IMR-90 (cell line): ENCODE data around the gene IL1R2. TPM values are rescaled to one million over a fixed set of nuclear protein-coding genes. Genes with fewer than 3 reads are reported as not detected.

Source experiments
- ATAC-seq: fragments of 200-7000 bp; cut with Tn5 transposase; 2 replicates; pipeline ENCODE4 v1.9.1; 2020; ENCODE audit warnings: low read depth, mild to moderate bottlenecking, moderate library complexity
- BruUV-seq: library from RNA; stranded (reverse); fragments of 400-500 nt; replicated peaks from 2 replicates; lab custom pipeline; 2021; lab: Mats Ljungman, UMichigan
- CTCF ChIA-PET: fragments of 300-600 bp; formaldehyde crosslinking; extraction: SDS; loops from one replicate; lab custom pipeline; 2021; ENCODE audit warnings: antibody characterized with exemption; lab: Yijun Ruan, JAX
- POLR2A ChIA-PET: fragments of 300-600 bp; sonication (Branson Sonifier 250); formaldehyde crosslinking; loops from one replicate; lab custom pipeline; 2022; ENCODE audit warnings: antibody characterized with exemption; ENCODE audit not compliant: unreplicated experiment; lab: Charles Lee
- DNase-seq: peaks from one replicate; pipeline ENCODE4 v3.0.0; 2013
- H2AFZ ChIP-seq: replicated peaks from 2 replicates; pipeline ENCODE3; 2013; ENCODE audit warnings: low read length, mild to moderate bottlenecking; ENCODE audit not compliant: poor library complexity
- H2AK5ac ChIP-seq: 2 replicates; pipeline ENCODE4 v1.6.1; 2013; ENCODE audit warnings: low read depth, low read length, inconsistent platforms
- H2AK9ac ChIP-seq: replicated peaks from 2 replicates; pipeline ENCODE3; 2013; ENCODE audit warnings: mild to moderate bottlenecking, low read depth, low read length, moderate library complexity; ENCODE audit not compliant: poor library complexity
- H2BK120ac ChIP-seq: 2 replicates; pipeline ENCODE4 v1.6.1; 2013; ENCODE audit warnings: low read depth, low read length, inconsistent platforms
- H2BK15ac ChIP-seq: 3 replicates; pipeline ENCODE4 v1.6.1; 2013; ENCODE audit warnings: low read depth, low read length, inconsistent platforms
- H2BK20ac ChIP-seq: 2 replicates; pipeline ENCODE4 v1.6.1; 2013; ENCODE audit warnings: low read depth, mild to moderate bottlenecking, inconsistent platforms, low read length, moderate library complexity
- H2BK5ac ChIP-seq: 2 replicates; pipeline ENCODE4 v1.6.1; 2013; ENCODE audit warnings: mild to moderate bottlenecking, low read depth, low read length, inconsistent platforms; ENCODE audit not compliant: poor library complexity, severe bottlenecking
- H3K14ac ChIP-seq: replicated peaks from 2 replicates; pipeline ENCODE4 v1.6.1; 2013; ENCODE audit warnings: low read depth, low read length, inconsistent platforms
- H3K18ac ChIP-seq: 2 replicates; pipeline ENCODE4 v1.6.1; 2013; ENCODE audit warnings: low read depth, low read length, control low read depth
- H3K23ac ChIP-seq: 2 replicates; pipeline ENCODE4 v1.6.1; 2013; ENCODE audit warnings: low read depth, low read length, inconsistent platforms
- H3K27ac ChIP-seq: 2 replicates; pipeline ENCODE4 v1.5.1; 2013; ENCODE audit warnings: mild to moderate bottlenecking, control low read depth, low read length; ENCODE audit not compliant: insufficient read depth
- H3K27me3 ChIP-seq: 2 replicates; pipeline ENCODE4 v1.6.1; 2013; ENCODE audit warnings: low read length; ENCODE audit not compliant: control insufficient read depth, insufficient read depth
- H3K36me3 ChIP-seq: 2 replicates; pipeline ENCODE4 v1.6.1; 2013; ENCODE audit warnings: low read length, mixed read lengths; ENCODE audit not compliant: control insufficient read depth, insufficient read depth
- H3K4ac ChIP-seq: 2 replicates; pipeline ENCODE4 v1.6.1; 2013; ENCODE audit warnings: low read depth, low read length, inconsistent platforms
- H3K4me1 ChIP-seq: 2 replicates; pipeline ENCODE4 v1.6.1; 2013; ENCODE audit warnings: low read length, mixed read lengths; ENCODE audit not compliant: control insufficient read depth, insufficient read depth
- H3K4me2 ChIP-seq: 2 replicates; pipeline ENCODE4 v1.6.1; 2013; ENCODE audit warnings: low read depth, mild to moderate bottlenecking, control low read depth, low read length, moderate library complexity
- H3K4me3 ChIP-seq: 2 replicates; pipeline ENCODE4 v1.5.1; 2013; ENCODE audit warnings: low read depth, mild to moderate bottlenecking, control low read depth, low read length, moderate library complexity; ENCODE audit not compliant: insufficient read depth
- H3K56ac ChIP-seq: 2 replicates; pipeline ENCODE4 v1.6.1; 2013; ENCODE audit warnings: low read length, inconsistent platforms; ENCODE audit not compliant: insufficient read depth; ENCODE audit errors: extremely low read depth
- H3K79me1 ChIP-seq, 2 experiments: 2 replicates each; pipeline ENCODE4 v1.6.1; 2013; ENCODE audit warnings: low read length in 2 of 2, inconsistent platforms in 1 of 2, low read depth in 1 of 2
- H3K9ac ChIP-seq: 2 replicates; pipeline ENCODE4 v1.6.1; 2013; ENCODE audit warnings: low read depth, low read length, control low read depth
- H3K9me1 ChIP-seq: 2 replicates; pipeline ENCODE4 v1.6.1; 2013; ENCODE audit warnings: low read length, inconsistent platforms; ENCODE audit not compliant: insufficient read depth
- H3K9me3 ChIP-seq: 2 replicates; pipeline ENCODE4 v1.6.1; 2013; ENCODE audit warnings: low read length; ENCODE audit not compliant: control insufficient read depth, insufficient read depth
- H4K20me1 ChIP-seq: 2 replicates; pipeline ENCODE4 v1.6.1; 2013; ENCODE audit warnings: low read length, inconsistent platforms; ENCODE audit not compliant: insufficient read depth
- H4K5ac ChIP-seq: 2 replicates; pipeline ENCODE4 v1.6.1; 2013; ENCODE audit warnings: mild to moderate bottlenecking, low read depth, low read length, control low read depth
- H4K8ac ChIP-seq, 2 experiments: 2 replicates each; pipeline ENCODE4 v1.6.1; 2013; ENCODE audit warnings: low read depth in 2 of 2, low read length in 2 of 2, control low read depth in 1 of 2, inconsistent platforms in 1 of 2
- H4K91ac ChIP-seq: 2 replicates; pipeline ENCODE4 v1.6.1; 2013; ENCODE audit warnings: low read depth, low read length, inconsistent platforms; ENCODE audit not compliant: insufficient read depth
- BHLHE40 ChIP-seq: fragments of 150-350 bp; IDR thresholded peaks from 2 replicates; pipeline ENCODE4 v1.6.1; 2016; ENCODE audit warnings: mild to moderate bottlenecking, low read depth, low read length
- CHD1 ChIP-seq: IDR thresholded peaks from 2 replicates; pipeline ENCODE4 v1.6.1; 2012; ENCODE audit warnings: low read depth, low read length, improper control_type of control experiment
- FOS ChIP-seq: fragments of 150-350 bp; IDR thresholded peaks from 2 replicates; pipeline ENCODE4 v1.6.1; 2016; ENCODE audit warnings: low read depth, low read length
- RAD21 ChIP-seq: IDR thresholded peaks from 2 replicates; pipeline ENCODE4 v1.6.1; 2012; ENCODE audit warnings: low read length, improper control_type of control experiment
- RCOR1 ChIP-seq: IDR thresholded peaks from 2 replicates; pipeline ENCODE4 v1.6.1; 2012; ENCODE audit warnings: mild to moderate bottlenecking, low read length, improper control_type of control experiment; ENCODE audit not compliant: insufficient replicate concordance
- WGBS, 2 experiments: methylation state at CpG; one replicate each; pipeline versions ENCODE4 v1.1.5 to v1.1.7; 2013; ENCODE audit warnings: missing lambda C conversion rate in 2 of 2; ENCODE audit not compliant: insufficient read length in 1 of 2; ENCODE audit errors: extremely low coverage in 2 of 2; 5-methylcytosine and 5-hydroxymethylcytosine counted together
- dilution Hi-C: fragments of 300-500 bp; cut with HindIII; formaldehyde crosslinking; loops from one replicate; pipeline ENCODE4 v1.14.3; 2018; ENCODE audit warnings: low sequenced_read_pairs; ENCODE audit not compliant: unreplicated experiment
- in situ Hi-C: fragments of 300-500 bp; cut with MboI; formaldehyde crosslinking; loops from 3 replicates; pipeline ENCODE4 v1.14.3; 2019; ENCODE audit warnings: low sequenced_read_pairs, inconsistent platforms, mixed read lengths
- intact Hi-C: fragments of 100-400 bp; cut with micrococcal nuclease; formaldehyde crosslinking; loops from 2 replicates; pipeline ENCODE4 v1.10.0; 2022
- polyA plus RNA-seq, 3 experiments: library from polyadenylated mRNA; depleted of rRNA; stranded (reverse); fragments of >200 nt; gene quantifications; 2 replicates each; pipeline ENCODE4 v1.2.3, GENCODE V29; 2012; ENCODE audit warnings: low replicate concordance in 1 of 3
- total RNA-seq: library from RNA; depleted of rRNA; stranded (reverse); fragments of >200 nt; gene quantifications from 2 replicates; pipeline ENCODE4 v1.2.3, GENCODE V29; 2012
- TF ChIP-seq, protein P1 (sequence below): fragments of 150-350 bp; IDR thresholded peaks from 2 replicates; pipeline ENCODE4 v1.6.1; 2016; ENCODE audit warnings: low read depth, mild to moderate bottlenecking, low read length, moderate library complexity, borderline replicate concordance

IL1R2 gene
- total and polyA plus RNA-seq, 2 of the 4 experiments (the other 2 are of a cell fraction) = not detected

DNA sequence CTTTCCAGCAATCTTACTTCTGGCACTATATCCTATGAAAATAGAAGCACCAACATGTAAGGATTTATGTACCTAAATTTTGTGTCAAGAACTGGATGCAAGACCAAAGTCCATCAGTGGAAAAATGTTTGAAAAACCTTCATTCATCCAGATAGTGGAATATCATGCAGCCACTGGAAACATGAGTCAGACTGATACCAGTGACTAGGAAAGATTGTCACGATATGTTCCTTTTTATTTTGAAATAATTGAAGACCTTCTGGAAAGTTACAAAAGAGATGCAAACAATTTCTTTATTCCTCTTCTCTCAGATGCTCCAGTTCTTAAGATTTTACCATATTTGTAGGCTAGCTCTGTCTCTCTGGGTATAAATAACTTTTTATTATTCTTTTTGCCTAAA lies 40.5 kb upstream of the IL1R2 start:
- Histone ChIP-seq H3K23ac (no peak overlapping the region), H2AK9ac (no peak overlapping the region), H2BK20ac (no peak overlapping the region), H4K5ac (no peak overlapping the region), H2BK15ac (no peak overlapping the region), H2AFZ (no peak overlapping the region), H3K14ac (no peak overlapping the region), H3K9ac (no peak overlapping the region), H3K56ac (no peak overlapping the region), H2BK120ac (no peak overlapping the region), H2AK5ac (no peak overlapping the region), H3K4me2 (no peak overlapping the region), H3K27ac (no peak overlapping the region), H4K91ac (no peak overlapping the region), H4K8ac (no peak overlapping the region), H3K4ac (no peak overlapping the region), H3K4me1 (no peaks in the 10 kb centered on the region; the same call in 1 of the 2 replicates), H3K79me1 (no peaks in the 10 kb centered on the region), H3K27me3 (peaks cover 4% of the 10 kb centered on the region), H3K4me3 (no peak overlapping the region), H3K9me3 (no peaks in the 10 kb centered on the region; the same call in none of the 2 replicates), H3K9me1 (no peaks in the 10 kb centered on the region), H3K36me3 (no peaks in the 10 kb centered on the region), H3K18ac (no peak overlapping the region), H4K20me1 (no peaks in the 10 kb centered on the region), H2BK5ac (no peak overlapping the region)
- BruUV-seq = no TSS peak
- ATAC-seq (no peak), DNase-seq (no peak)
- in situ Hi-C loops = no loop called here
- CTCF ChIA-PET = no interaction called here
- dilution Hi-C loops = no loop called here
- intact Hi-C loops = no loop called here
- no peak for TF ChIP-seq BHLHE40
- TF ChIP-seq FOS = no peak
- no peak for TF ChIP-seq CHD1
- TF ChIP-seq RCOR1 = no peak
- TF ChIP-seq, protein P1, sequence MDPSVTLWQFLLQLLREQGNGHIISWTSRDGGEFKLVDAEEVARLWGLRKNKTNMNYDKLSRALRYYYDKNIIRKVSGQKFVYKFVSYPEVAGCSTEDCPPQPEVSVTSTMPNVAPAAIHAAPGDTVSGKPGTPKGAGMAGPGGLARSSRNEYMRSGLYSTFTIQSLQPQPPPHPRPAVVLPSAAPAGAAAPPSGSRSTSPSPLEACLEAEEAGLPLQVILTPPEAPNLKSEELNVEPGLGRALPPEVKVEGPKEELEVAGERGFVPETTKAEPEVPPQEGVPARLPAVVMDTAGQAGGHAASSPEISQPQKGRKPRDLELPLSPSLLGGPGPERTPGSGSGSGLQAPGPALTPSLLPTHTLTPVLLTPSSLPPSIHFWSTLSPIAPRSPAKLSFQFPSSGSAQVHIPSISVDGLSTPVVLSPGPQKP = no peak
- TF ChIP-seq RAD21 = no peak
- POLR2A ChIA-PET = no interaction called here
- no CpG with 5 or more reads among the region's 1 CpG for WGBS, 2 experiments
